Caki2 (cell line): ENCODE measurements around the gene CFAP73. TPM values are rescaled to one million over a fixed set of nuclear protein-coding genes. Genes with fewer than 3 reads are reported as not detected.

Experiments
- DNase-seq: peaks from one replicate; pipeline ENCODE4 v3.0.0-alpha.2; 2015; ENCODE audit warnings: low read depth
- in situ Hi-C: cut with HindIII; loops from 2 replicates; pipeline ENCODE4 v1.10.0; 2016; ENCODE audit warnings: low sequenced_read_pairs, low pct_unique_long_range_greater_than_20kb, mixed read lengths
- total RNA-seq: library from RNA; depleted of rRNA; stranded (reverse); fragments of >200 nt; shearing (Covaris generic); gene quantifications from 2 replicates; pipeline ENCODE4 v1.2.3, GENCODE V29; 2014; ENCODE audit warnings: low replicate concordance

Gene CFAP73
- total RNA-seq, 1 experiment from 2014 or later, result 6.2 TPM

- in situ Hi-C loops, result no loop called here
- peak; percentile 42 for DNase-seq
Observed at GRCh38 chr12:113174461-113175384, 25.2 kb downstream of the CFAP73 start.

- in situ Hi-C loops, result no loop called here
Observed at GRCh38 chr12:113179023-113179422, 29.5 kb downstream of the CFAP73 start.

DNA sequence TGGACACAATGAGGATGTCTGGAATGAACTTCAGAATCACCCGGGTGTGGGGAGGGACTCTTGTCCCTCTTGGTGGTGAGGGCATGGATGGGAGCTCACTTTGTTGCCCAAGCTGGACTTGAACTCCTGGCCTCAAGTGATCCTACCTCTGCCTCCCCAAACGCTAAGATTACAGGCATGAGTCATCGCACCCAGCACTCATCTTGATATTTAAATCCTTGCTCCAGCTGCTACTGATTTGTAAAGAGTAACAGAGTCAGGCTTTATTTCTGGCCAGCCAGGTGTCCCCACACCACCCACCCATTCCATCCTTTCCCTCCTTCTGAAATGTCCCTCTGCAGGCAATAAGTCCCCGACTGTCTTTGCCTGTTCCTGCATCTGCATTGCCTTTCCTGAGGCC lies 30.8 kb downstream of the CFAP73 start:
- in situ Hi-C loops, result no loop called here
- DNase-seq, result no peak

More at GRCh38 chr12:113179023-113179422, 29.5 kb downstream of the CFAP73 start:
- no peak for DNase-seq

GRCh38 chr12:113181975-113182374 lies 32.5 kb downstream of the CFAP73 start:
- in situ Hi-C loops, result no loop called here
- no peak for DNase-seq

DNA sequence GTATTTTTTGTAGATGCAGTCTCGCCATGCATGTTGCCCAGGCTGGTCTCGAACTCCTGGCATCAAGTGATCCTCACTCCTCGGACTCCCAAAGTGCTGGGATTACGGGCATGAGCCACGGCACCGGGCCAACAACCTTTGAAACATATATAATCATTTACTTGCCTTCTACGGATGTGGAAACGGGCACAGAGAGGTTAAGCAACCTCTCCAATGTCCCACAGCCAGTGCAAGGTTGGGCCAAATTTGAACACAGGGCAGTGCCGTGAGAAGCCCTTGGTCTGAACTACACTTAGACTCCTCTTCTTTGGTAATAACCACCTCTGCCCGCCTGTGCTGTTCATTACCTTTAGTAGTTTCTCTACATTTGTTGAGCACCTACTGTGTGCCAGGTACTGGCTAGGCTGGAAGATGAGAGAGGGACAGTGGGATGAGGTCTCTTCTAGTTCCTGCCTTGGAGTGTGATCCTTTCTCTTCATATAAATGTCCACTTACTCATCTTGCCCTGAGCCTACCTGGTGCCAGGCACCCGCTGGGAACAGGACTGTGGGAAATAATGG lies 33.6 kb downstream of the CFAP73 start:
- in situ Hi-C loops, result no loop called here
- DNase-seq, result no peak

- in situ Hi-C loops, result no loop called here
- DNase-seq, result no peak
Observed at GRCh38 chr12:113184098-113184899, 34.8 kb downstream of the CFAP73 start.

DNA sequence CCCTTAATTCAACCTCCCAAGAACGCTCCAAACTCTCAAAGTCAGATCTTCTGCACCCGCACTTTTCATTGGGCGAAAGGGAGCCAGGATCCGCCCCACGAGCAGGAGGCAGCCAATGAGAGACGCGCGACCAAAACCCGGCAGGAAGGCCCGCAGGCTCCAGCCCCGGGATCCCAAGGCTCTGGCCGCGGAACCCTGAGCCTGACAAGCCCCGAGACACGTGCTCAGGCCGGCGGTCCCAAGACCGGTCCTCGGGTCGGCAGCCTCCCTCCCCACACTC lies 35.3 kb downstream of the CFAP73 start:
- DNase-seq, result peak; percentile 87
- in situ Hi-C loops, result no loop called here

- in situ Hi-C loops, result no loop called here
- DNase-seq, result peak; percentile 76
Observed at GRCh38 chr12:113185180-113186032, 35.9 kb downstream of the CFAP73 start, which contains the start of the genes DDX54 and RITA1. Gene DDX54 (minus strand): TSS chr12:113185478. CDS start chr12:113185451, 27 bp downstream. Gene RITA1 (plus strand): TSS chr12:113185721. CDS start chr12:113186747, 1,026 bp downstream.

- DNase-seq, result no peak
- in situ Hi-C loops, result no loop called here
Observed at GRCh38 chr12:113186033-113186365, 36.5 kb downstream of the CFAP73 start.

DNA sequence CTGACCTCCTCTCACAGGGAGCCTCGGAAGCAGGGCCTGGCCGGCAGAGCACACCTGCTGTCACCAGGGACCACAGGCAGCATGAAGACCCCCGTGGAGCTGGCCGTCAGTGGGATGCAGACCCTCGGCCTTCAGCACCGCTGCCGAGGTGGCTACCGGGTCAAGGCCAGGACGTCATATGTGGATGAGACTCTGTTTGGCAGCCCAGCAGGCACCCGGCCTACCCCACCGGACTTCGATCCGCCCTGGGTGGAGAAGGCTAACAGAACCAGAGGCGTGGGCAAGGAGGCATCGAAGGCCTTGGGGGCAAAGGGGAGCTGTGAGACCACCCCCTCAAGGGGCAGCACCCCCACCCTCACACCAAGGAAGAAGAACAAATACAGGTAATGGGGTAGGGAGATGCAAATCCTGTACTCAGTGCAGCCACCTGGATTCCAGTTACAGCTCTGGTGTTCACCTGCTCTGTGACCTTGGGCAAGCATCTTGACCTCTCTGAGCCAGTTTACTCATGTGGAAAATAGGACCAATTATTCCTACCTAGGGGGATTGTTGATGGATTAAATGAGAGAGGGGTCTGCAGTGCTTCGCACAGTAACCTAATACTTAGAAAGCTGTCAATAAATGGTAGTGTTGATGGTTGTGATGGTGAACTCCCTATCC lies 37.3 kb downstream of the CFAP73 start:
- in situ Hi-C loops, result no loop called here
- no peak for DNase-seq

GRCh38 chr12:113189361-113189760 lies 39.8 kb downstream of the CFAP73 start:
- in situ Hi-C loops, result no loop called here
- DNase-seq, result no peak

DNA sequence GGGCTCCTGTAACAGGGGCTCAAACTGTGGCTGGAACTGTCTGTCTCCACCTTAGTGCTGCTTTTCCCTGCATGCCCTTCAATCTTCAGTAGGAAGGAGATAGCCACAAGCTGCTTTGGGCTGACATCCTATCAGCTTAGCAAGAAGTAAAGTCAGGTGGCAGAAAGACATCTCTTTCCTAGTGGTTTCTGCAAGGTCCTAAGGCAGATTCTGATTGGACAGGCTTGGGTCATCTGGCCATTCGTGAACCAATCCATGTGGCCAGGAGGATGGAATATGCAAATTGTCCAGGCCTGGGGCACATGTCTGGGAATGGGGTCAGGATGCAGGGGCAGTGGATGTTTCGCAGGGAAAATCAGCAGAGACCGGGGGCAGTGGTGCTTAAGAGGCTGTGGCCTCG lies 41.2 kb downstream of the CFAP73 start:
- in situ Hi-C loops, result no loop called here
- peak; percentile 80 for DNase-seq

DNA sequence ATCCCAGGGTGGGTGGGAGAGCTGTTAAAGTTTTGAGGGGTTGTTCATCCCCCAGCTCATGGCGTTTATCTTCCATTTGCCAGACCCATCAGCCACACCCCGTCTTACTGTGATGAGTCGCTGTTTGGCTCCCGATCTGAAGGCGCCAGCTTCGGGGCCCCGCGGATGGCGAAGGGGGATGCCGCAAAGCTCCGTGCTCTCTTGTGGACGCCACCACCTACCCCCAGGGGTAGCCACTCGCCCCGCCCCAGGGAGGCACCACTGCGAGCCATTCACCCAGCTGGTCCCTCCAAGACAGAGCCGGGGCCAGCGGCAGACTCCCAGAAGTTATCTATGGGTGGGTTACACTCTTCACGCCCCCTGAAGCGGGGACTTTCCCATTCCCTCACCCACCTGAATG lies 41.7 kb downstream of the CFAP73 start:
- in situ Hi-C loops, result no loop called here

DNA sequence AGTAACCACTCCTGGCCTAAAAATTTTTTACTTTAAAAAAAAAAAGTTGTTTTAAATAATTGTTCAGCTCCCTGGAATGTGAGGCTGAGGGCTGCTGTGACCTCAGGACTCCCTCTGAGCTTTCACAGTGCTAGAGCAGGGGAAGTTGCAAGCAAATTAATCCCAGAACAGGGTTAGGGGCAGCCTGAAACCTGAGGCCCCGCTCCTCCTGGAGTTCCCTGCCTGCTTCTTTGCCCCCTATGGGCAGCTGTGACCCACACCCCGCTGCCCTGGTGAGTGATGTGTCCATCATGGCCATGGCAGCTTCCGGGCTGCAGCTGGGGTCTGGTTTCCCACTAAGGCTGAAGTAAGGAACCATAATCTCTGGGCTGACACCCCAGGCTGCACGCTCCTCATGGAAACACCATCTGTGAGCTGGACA lies 45.5 kb downstream of the CFAP73 start:
- DNase-seq, result no peak
- in situ Hi-C loops, result no loop called here

More for the DNA sequence above, 41.7 kb downstream of the CFAP73 start:
- no peak for DNase-seq

DNA sequence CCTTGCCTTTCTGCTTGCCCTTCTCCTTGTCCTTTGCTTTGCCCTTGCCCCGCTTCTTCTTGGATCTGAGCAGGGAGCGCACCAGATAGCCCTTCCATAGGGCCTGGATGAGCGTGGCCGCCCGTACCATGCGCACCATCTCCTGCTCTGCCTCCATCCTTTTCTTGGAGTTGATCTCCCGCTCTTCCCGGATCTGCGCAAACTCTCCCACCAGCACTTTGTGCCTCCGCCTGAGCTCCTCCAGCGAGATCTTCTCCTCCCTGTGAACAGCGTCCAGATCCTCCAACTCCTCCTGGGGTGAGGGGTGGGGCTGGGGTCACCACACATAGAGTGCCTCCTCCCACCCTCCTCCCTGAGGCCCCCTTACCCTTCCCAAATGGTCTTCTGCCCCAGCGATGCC lies 46.1 kb downstream of the CFAP73 start:
- in situ Hi-C loops, result no loop called here
- no peak for DNase-seq

GRCh38 chr12:113196582-113196981 lies 47.1 kb downstream of the CFAP73 start:
- in situ Hi-C loops, result no loop called here

GRCh38 chr12:113196990-113197389 lies 47.5 kb downstream of the CFAP73 start:
- DNase-seq, result peak; percentile 64
- in situ Hi-C loops, result no loop called here

More at GRCh38 chr12:113196582-113196981, 47.1 kb downstream of the CFAP73 start:
- no peak for DNase-seq
